ENCODE results near the gene ASB3.

DNA sequence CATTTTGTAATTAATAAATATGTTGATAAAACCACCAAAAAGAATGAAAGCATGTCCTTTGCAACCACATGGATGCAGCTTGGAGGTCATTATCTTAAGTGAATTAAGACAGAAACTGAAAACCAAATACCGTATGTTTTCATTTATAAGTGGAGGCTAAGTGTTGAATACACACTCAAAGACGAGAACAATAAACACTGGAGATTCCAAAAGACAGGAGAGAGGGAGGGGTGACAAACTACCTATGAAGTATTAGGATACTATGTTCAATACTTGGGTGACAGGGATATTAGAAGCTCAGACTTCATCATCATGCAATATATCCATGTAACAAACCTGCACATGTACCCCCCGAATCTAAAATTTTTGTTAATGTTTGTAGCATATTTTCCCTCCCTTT, 7.1 kb upstream of the ASB3 start:
- TF ChIP-seq RXRA (IDR thresholded peaks at IDR 0.05) (no peak), NR2F2 (IDR thresholded peaks at IDR 0.05) (no peak), MAX (IDR thresholded peaks at IDR 0.05) (no peak), GABPA (IDR thresholded peaks at IDR 0.05 in 1 of 2, conservative IDR thresholded peaks at IDR 0.05 in 1 of 2) (no peak), TAF1 (conservative IDR thresholded peaks at IDR 0.05) (no peak), SP1 (IDR thresholded peaks at IDR 0.05) (no peak), ATF3 (IDR thresholded peaks at IDR 0.05) (no peak), REST (IDR thresholded peaks at IDR 0.05) (no peak), FOXA1 (IDR thresholded peaks at IDR 0.05) (no peak), YY1 (IDR thresholded peaks at IDR 0.05) (no peak), RAD21 (IDR thresholded peaks at IDR 0.05) (no peak), JUND (IDR thresholded peaks at IDR 0.05) (no peak)
- TF ChIP-seq, protein P1, sequence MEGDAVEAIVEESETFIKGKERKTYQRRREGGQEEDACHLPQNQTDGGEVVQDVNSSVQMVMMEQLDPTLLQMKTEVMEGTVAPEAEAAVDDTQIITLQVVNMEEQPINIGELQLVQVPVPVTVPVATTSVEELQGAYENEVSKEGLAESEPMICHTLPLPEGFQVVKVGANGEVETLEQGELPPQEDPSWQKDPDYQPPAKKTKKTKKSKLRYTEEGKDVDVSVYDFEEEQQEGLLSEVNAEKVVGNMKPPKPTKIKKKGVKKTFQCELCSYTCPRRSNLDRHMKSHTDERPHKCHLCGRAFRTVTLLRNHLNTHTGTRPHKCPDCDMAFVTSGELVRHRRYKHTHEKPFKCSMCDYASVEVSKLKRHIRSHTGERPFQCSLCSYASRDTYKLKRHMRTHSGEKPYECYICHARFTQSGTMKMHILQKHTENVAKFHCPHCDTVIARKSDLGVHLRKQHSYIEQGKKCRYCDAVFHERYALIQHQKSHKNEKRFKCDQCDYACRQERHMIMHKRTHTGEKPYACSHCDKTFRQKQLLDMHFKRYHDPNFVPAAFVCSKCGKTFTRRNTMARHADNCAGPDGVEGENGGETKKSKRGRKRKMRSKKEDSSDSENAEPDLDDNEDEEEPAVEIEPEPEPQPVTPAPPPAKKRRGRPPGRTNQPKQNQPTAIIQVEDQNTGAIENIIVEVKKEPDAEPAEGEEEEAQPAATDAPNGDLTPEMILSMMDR (IDR thresholded peaks at IDR 0.05; ENCODE audit: low read depth, low read length, missing input control), result no peak
- TF ChIP-seq, protein P2, sequence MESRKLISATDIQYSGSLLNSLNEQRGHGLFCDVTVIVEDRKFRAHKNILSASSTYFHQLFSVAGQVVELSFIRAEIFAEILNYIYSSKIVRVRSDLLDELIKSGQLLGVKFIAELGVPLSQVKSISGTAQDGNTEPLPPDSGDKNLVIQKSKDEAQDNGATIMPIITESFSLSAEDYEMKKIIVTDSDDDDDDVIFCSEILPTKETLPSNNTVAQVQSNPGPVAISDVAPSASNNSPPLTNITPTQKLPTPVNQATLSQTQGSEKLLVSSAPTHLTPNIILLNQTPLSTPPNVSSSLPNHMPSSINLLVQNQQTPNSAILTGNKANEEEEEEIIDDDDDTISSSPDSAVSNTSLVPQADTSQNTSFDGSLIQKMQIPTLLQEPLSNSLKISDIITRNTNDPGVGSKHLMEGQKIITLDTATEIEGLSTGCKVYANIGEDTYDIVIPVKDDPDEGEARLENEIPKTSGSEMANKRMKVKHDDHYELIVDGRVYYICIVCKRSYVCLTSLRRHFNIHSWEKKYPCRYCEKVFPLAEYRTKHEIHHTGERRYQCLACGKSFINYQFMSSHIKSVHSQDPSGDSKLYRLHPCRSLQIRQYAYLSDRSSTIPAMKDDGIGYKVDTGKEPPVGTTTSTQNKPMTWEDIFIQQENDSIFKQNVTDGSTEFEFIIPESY (IDR thresholded peaks at IDR 0.05), result no peak
